Psoas muscle (tissue), 8 donors: ENCODE results near the gene TOLLIP. TPM values are rescaled to one million over a fixed set of nuclear protein-coding genes. Genes with fewer than 3 reads are reported as not detected.

Experiments
- ATAC-seq, 4 donors: fragments of 200-7000 bp; cut with Tn5 transposase; one replicate each; pipeline ENCODE4 v1.9.1; 2020; ENCODE audit warnings: moderate library complexity in 3 of 4, mild to moderate bottlenecking in 2 of 4
- DNase-seq, 2 donors: peaks; one replicate each; pipeline ENCODE4 v3.0.0-alpha.2; 2020
- H3K27ac ChIP-seq: fragments of 200-600 bp; one replicate; pipeline ENCODE4 v1.8.0; 2022
- H3K27me3 ChIP-seq, 3 donors: fragments of 200-600 bp in 1 of 3; one replicate each; pipeline versions ENCODE4 v1.6.1 to v1.8.0; 2013 to 2022; ENCODE audit warnings: low read length in 2 of 3, mild to moderate bottlenecking in 2 of 3, moderate library complexity in 1 of 3; ENCODE audit not compliant: insufficient read depth in 3 of 3
- H3K36me3 ChIP-seq, 2 donors: fragments of 200-600 bp in 1 of 2; one replicate each; pipeline versions ENCODE4 v1.6.1 to v1.8.0; 2013 to 2022; ENCODE audit warnings: low read depth in 1 of 2, mild to moderate bottlenecking in 1 of 2, moderate library complexity in 1 of 2; ENCODE audit not compliant: insufficient read depth in 1 of 2
- H3K4me1 ChIP-seq: fragments of 200-600 bp; one replicate; pipeline ENCODE4 v1.8.0; 2022
- H3K4me3 ChIP-seq: fragments of 200-600 bp; one replicate; pipeline ENCODE4 v1.8.0; 2022; ENCODE audit warnings: mild to moderate bottlenecking
- H3K9me3 ChIP-seq: fragments of 200-600 bp; one replicate; pipeline ENCODE4 v1.8.0; 2022
- WGBS, 3 donors: extraction: QIAGEN DNeasy Blood & Tissue Kit; methylation state at CpG; one replicate each; pipeline versions ENCODE4 v1.1.6 to v1.1.7; 2013; 5-methylcytosine and 5-hydroxymethylcytosine counted together
- intact Hi-C, 2 donors: fragments of 100-400 bp; cut with DNase I; formaldehyde crosslinking; loops; one replicate each; pipeline versions ENCODE4 v1.11.0 to v1.14.2; 2022
- polyA plus RNA-seq, 3 donors: library from polyadenylated mRNA; stranded (reverse); fragments of 200-250 nt; gene quantifications; one replicate each; pipeline ENCODE4 v1.2.3, GENCODE V29; 2013
- total RNA-seq, 4 donors: library from RNA; stranded (reverse); fragmentation: NEBNext Ultra II Directional in 2 of 4; extraction: Animal tissue kit (Norgen Biotek cat#: 25700) in 2 of 4; gene quantifications; one replicate each; pipeline versions ENCODE4 v1.2.1 to v1.2.4, GENCODE V29; 2021 to 2023
- TF ChIP-seq, protein P1 (sequence below): fragments of 200-600 bp; IDR thresholded peaks from one replicate; pipeline ENCODE4 v1.8.0; 2022; ENCODE audit warnings: antibody characterized with exemption
- donor health status: healthy with polysubstance abuse.
- donor health status: DM: no; HTN: no; CAD: no; lungs with moderate emphysema.
- donor health status: Bipolar disorder and iron deficiency.
- donor health status: healthy.
- donor health status: DM: yes; HTN: yes; CAD: no.
- donor health status: DM: no; HTN: no; CAD: no.
- donor health status: DM: no; HTN: no; CAD: no.
- donor health status: DM: yes; HTN: yes; CAD: no.

TOLLIP gene
- total and polyA plus RNA-seq, 7 donors: 33.5 to 74.6 (median 56.4) TPM

DNA sequence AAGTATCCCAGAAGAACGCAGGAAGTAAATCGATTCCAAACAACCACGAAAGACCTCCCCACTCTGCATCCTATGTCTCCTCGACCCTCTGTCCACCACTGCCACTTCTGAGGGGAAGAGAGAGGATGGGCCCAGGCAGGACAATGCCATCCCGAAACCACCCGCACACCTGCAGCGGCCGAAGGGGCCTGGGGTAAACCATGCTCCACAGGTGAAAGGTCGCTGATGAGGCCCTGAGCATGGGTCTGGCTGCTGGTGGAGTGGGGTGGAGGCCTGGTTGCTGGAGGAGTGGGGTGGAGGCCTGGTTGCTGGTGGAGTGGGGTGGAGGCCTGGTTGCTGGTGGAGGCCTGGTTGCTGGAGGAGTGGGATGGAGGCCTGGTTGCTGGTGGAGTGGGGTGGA, 13.1 kb downstream of the TOLLIP start:
- H3K36me3 ChIP-seq: peaks cover 2 to 31% of the 10 kb centered on the region in 2 donors
- 88 to 96% (median 93%) methylated on average over 9 of the region's 9 CpGs for WGBS, 3 donors
- no peak for DNase-seq
- no peak overlapping the region for H3K27ac ChIP-seq
- no peaks in the 10 kb centered on the region for H3K9me3 ChIP-seq
- H3K27me3 ChIP-seq: no peaks in the 10 kb centered on the region
- TF ChIP-seq, protein P1, sequence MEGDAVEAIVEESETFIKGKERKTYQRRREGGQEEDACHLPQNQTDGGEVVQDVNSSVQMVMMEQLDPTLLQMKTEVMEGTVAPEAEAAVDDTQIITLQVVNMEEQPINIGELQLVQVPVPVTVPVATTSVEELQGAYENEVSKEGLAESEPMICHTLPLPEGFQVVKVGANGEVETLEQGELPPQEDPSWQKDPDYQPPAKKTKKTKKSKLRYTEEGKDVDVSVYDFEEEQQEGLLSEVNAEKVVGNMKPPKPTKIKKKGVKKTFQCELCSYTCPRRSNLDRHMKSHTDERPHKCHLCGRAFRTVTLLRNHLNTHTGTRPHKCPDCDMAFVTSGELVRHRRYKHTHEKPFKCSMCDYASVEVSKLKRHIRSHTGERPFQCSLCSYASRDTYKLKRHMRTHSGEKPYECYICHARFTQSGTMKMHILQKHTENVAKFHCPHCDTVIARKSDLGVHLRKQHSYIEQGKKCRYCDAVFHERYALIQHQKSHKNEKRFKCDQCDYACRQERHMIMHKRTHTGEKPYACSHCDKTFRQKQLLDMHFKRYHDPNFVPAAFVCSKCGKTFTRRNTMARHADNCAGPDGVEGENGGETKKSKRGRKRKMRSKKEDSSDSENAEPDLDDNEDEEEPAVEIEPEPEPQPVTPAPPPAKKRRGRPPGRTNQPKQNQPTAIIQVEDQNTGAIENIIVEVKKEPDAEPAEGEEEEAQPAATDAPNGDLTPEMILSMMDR: no peak
- H3K4me1 ChIP-seq: peaks cover 42% of the 10 kb centered on the region
- no peak for ATAC-seq
- intact Hi-C loops: loop anchor here in 1 of 2 donors (5.0 kb wide), 2 partner anchors 221 to 276 kb away; partner anchors contain the start of gene DUSP8
- H3K4me3 ChIP-seq: no peak overlapping the region

DNA sequence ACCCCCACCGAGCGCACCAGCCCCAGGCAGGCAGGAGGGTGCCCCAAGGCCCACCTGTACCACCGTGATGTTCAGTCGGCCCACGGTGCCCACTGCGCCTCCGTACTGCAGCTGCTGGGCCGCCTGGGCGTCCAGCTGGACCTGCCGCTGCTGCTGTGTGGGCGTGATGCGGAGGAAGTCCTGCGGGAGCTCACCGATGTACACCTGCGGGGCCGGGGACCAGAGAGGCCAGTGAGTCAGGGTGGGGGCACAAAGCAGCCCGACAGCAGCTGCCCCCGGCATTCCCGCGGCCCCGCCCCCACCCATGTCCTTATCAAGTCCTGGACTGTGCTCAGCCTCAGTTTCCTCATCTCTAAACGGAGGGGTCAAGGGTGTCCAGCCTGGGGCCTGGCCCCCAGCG, 13.8 kb downstream of the TOLLIP start:
- H3K36me3 ChIP-seq: peaks cover 2 to 35% of the 10 kb centered on the region in 2 donors
- H3K27me3 ChIP-seq: no peaks in the 10 kb centered on the region
- H3K27ac ChIP-seq: no peak overlapping the region
- no peak overlapping the region for H3K4me3 ChIP-seq
- WGBS, 3 donors: 95 to 97% (median 95%) methylated on average over 23 of the region's 23 CpGs
- intact Hi-C loops: loop anchor here in 1 of 2 donors (5.0 kb wide), 2 partner anchors 222 to 277 kb away; partner anchors contain the start of gene DUSP8
- no peak for ATAC-seq
- no peaks in the 10 kb centered on the region for H3K9me3 ChIP-seq
- TF ChIP-seq, protein P1: no peak
- peaks cover 37% of the 10 kb centered on the region for H3K4me1 ChIP-seq
- no peak for DNase-seq

DNA sequence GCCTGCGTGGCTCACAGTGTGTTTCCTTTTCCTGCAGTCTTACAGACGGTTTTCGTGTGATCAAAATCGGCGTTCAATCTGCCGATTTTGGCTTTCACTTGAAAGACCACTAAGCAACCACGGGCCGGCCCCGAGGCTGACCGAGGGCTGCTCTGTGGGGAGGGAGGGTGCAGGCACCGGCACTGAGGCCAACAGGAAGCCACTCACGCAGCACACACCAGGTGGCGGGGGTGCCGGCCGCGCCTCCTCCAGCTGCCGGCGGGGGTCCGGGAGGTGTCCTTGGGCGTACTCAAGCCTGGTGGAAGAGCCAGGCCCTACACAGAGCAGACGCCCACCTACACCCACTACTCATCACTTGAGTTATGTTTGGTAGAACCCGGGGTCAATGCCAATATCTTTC, 14.3 kb downstream of the TOLLIP start:
- 89 to 91% (median 91%) methylated on average over 22 of the region's 22 CpGs for WGBS, 3 donors
- H3K27ac ChIP-seq: no peak overlapping the region
- peaks cover 2 to 40% of the 10 kb centered on the region in 2 donors for H3K36me3 ChIP-seq
- intact Hi-C loops: loop anchor here in 1 of 2 donors (5.0 kb wide), 2 partner anchors 222 to 277 kb away; partner anchors contain the start of gene DUSP8
- TF ChIP-seq, protein P1: no peak
- peaks cover 32% of the 10 kb centered on the region for H3K4me1 ChIP-seq
- H3K4me3 ChIP-seq: no peak overlapping the region
- no peaks in the 10 kb centered on the region for H3K27me3 ChIP-seq
- H3K9me3 ChIP-seq: no peaks in the 10 kb centered on the region
- ATAC-seq (no peak), DNase-seq (peak in 1 of 2 donors; percentile 38)

DNA sequence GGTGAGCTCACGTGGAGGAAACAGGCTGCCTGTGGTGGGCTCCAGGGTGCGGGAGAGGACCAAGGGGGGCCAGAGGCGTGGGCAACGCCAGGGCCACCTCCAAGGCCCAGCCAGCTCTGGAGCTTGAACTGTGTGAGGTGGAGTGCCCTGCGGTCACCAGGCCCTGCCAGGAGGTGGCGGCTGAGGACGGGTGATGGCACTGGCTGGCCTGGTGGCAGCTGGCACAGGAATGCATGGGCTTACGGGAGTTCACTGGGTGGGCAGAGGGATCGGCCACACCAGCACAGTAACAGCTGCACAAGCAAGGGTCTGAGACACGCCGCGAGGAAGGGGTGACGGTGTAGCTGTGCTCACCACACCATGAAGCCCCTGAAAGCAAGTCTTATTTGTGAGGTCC, 15.8 kb downstream of the TOLLIP start:
- H3K4me3 ChIP-seq: no peak overlapping the region
- peak in 1 of 2 donors; percentile 74 for DNase-seq
- H3K36me3 ChIP-seq: peaks cover 2 to 55% of the 10 kb centered on the region in 2 donors

More for the DNA sequence above, 15.8 kb downstream of the TOLLIP start:
- whole genome bisulfite sequencing, 3 donors: 63 to 71% (median 66%) methylated on average over 13 of the region's 13 CpGs
- peak in 3 of 4 donors; percentile 31 to 42 (median 34) for ATAC-seq
- peaks cover 17% of the 10 kb centered on the region for H3K4me1 ChIP-seq
- H3K27ac ChIP-seq: no peak overlapping the region
- intact Hi-C loops: no loop called here
- TF ChIP-seq, protein P1: peak; percentile 51
- H3K9me3 ChIP-seq: no peaks in the 10 kb centered on the region
- no peaks in the 10 kb centered on the region for H3K27me3 ChIP-seq
